GM23338 (cell line): ENCODE data around the gene ALPP. TPM values are rescaled to one million over a fixed set of nuclear protein-coding genes. Genes with fewer than 3 reads are reported as not detected.

Source experiments
- CREB1 ChIP-seq: fragments of 250-450 bp; sonication (Bioruptor Pico); IDR thresholded peaks from 2 replicates; pipeline ENCODE4 v1.5.0; 2020; ENCODE audit warnings: low read depth, mild to moderate bottlenecking, moderate library complexity
- EZH2 ChIP-seq: fragments of 200-600 bp; sonication (generic); IDR thresholded peaks from one replicate; pipeline ENCODE4 v1.8.0; 2017; ENCODE audit warnings: antibody characterized with exemption, mild to moderate bottlenecking, low read depth; ENCODE audit not compliant: unreplicated experiment
- EZH2phosphoT487 ChIP-seq: fragments of 200-600 bp; sonication (generic); IDR thresholded peaks from one replicate; pipeline ENCODE4 v1.8.1; 2018; ENCODE audit warnings: antibody characterized with exemption; ENCODE audit not compliant: unreplicated experiment
- JUNB ChIP-seq: IDR thresholded peaks from one replicate; pipeline ENCODE4 v1.6.1; 2016; ENCODE audit warnings: antibody characterized with exemption; ENCODE audit not compliant: unreplicated experiment
- NANOG ChIP-seq: IDR thresholded peaks from 2 replicates; pipeline ENCODE4 v1.6.1; 2016; ENCODE audit warnings: antibody characterized with exemption, borderline replicate concordance
- REST ChIP-seq: IDR thresholded peaks from one replicate; pipeline ENCODE4 v1.6.1; 2018; ENCODE audit warnings: antibody characterized with exemption; ENCODE audit not compliant: unreplicated experiment
- STAT1 ChIP-seq: IDR thresholded peaks from one replicate; pipeline ENCODE4 v1.6.1; 2016; ENCODE audit warnings: antibody characterized with exemption; ENCODE audit not compliant: unreplicated experiment
- ZNF114 ChIP-seq: fragments of 250-450 bp; sonication (Bioruptor Pico); IDR thresholded peaks from 2 replicates; pipeline ENCODE4 v1.5.0; 2020; ENCODE audit warnings: mild to moderate bottlenecking, moderate library complexity
- ZNF331 ChIP-seq: fragments of 250-450 bp; sonication (Bioruptor Pico); IDR thresholded peaks from 2 replicates; pipeline ENCODE4 v1.5.0; 2020; ENCODE audit warnings: low read depth, mild to moderate bottlenecking, moderate library complexity
- ZNF462 ChIP-seq: fragments of 250-450 bp; sonication (Bioruptor Pico); IDR thresholded peaks from 2 replicates; pipeline ENCODE4 v1.5.0; 2020; ENCODE audit warnings: mild to moderate bottlenecking, moderate library complexity
- polyA plus RNA-seq: library from polyadenylated mRNA; unstranded; fragments of >200 nt; fragmentation: Nextera tagmentation; extraction: Ambion mirVana; gene quantifications from 2 replicates; pipeline ENCODE4 v1.2.1, GENCODE V29; 2016
- total RNA-seq: library from RNA; depleted of rRNA; stranded (reverse); fragments of >200 nt; shearing (Covaris generic); gene quantifications from 2 replicates; pipeline ENCODE4 v1.2.3, GENCODE V29; 2014

Gene ALPP
- total and polyA plus RNA-seq, 2 experiments from 2014 or later, result 0.28 TPM; not detected in 1

GRCh38 chr2:232345251-232345650 is 33.3 kb upstream of the ALPP start (continued):
- TF ChIP-seq ZNF462, result no peak
- no peak for TF ChIP-seq EZH2phosphoT487
- no peak for TF ChIP-seq EZH2
- TF ChIP-seq REST, result no peak
- TF ChIP-seq ZNF331, result no peak
- no peak for TF ChIP-seq NANOG
- TF ChIP-seq STAT1, result no peak
- no peak for TF ChIP-seq CREB1
- TF ChIP-seq ZNF114, result no peak
- no peak for TF ChIP-seq JUNB
